Measurements from ENCODE around the gene PAPOLG. TPM values are rescaled to one million over a fixed set of nuclear protein-coding genes. Genes with fewer than 3 reads are reported as not detected.

Gene PAPOLG
- total RNA-seq, result 10.7 and 14.3 TPM in 2 replicates

GRCh38 chr2:60756097-60757087 lies at the start of gene PAPOLG:
Gene PAPOLG (plus strand): TSS chr2:60756268. CDS start chr2:60756479, 211 bp downstream.
- peak; percentile 41 for DNase-seq (ENCODE audit: extremely low read depth, low read depth, low spot score)

- peak; percentile 9 for DNase-seq (ENCODE audit: extremely low read depth, low read depth, low spot score)
Observed at GRCh38 chr2:60707750-60708371, 48.2 kb upstream of the PAPOLG start.

GRCh38 chr2:60708630-60709320 lies 47.3 kb upstream of the PAPOLG start:
- no peak for DNase-seq (ENCODE audit: extremely low read depth, low read depth, low spot score)

- DNase-seq (ENCODE audit: extremely low read depth, low read depth, low spot score), result peak; percentile 31
Observed at GRCh38 chr2:60710707-60711106, 45.4 kb upstream of the PAPOLG start.

GRCh38 chr2:60715561-60715960 lies 40.5 kb upstream of the PAPOLG start:
- DNase-seq (ENCODE audit: extremely low read depth, low read depth, low spot score), result no peak

- no peak for DNase-seq (ENCODE audit: extremely low read depth, low read depth, low spot score)
Observed at GRCh38 chr2:60717691-60718090, 38.4 kb upstream of the PAPOLG start.

- no peak for DNase-seq (ENCODE audit: extremely low read depth, low read depth, low spot score)
Observed at GRCh38 chr2:60719331-60719730, 36.7 kb upstream of the PAPOLG start.

GRCh38 chr2:60725466-60725865 lies 30.6 kb upstream of the PAPOLG start:
- no peak for DNase-seq (ENCODE audit: extremely low read depth, low read depth, low spot score)

GRCh38 chr2:60728855-60729254 lies 27.2 kb upstream of the PAPOLG start:
- no peak for DNase-seq (ENCODE audit: extremely low read depth, low read depth, low spot score)

- DNase-seq (ENCODE audit: extremely low read depth, low read depth, low spot score), result no peak
Observed at GRCh38 chr2:60735496-60736250, 20.4 kb upstream of the PAPOLG start.

- no peak for DNase-seq (ENCODE audit: extremely low read depth, low read depth, low spot score)
Observed at GRCh38 chr2:60738679-60739078, 17.4 kb upstream of the PAPOLG start.

GRCh38 chr2:60739156-60739555 lies 16.9 kb upstream of the PAPOLG start:
- DNase-seq (ENCODE audit: extremely low read depth, low read depth, low spot score), result no peak

GRCh38 chr2:60741576-60741975 lies 14.5 kb upstream of the PAPOLG start:
- DNase-seq (ENCODE audit: extremely low read depth, low read depth, low spot score), result no peak

- no peak for DNase-seq (ENCODE audit: extremely low read depth, low read depth, low spot score)
Observed at GRCh38 chr2:60742419-60742818, 13.6 kb upstream of the PAPOLG start.

GRCh38 chr2:60745330-60745729 lies 10.7 kb upstream of the PAPOLG start:
- DNase-seq (ENCODE audit: extremely low read depth, low read depth, low spot score), result no peak

GRCh38 chr2:60745761-60746160 lies 10.3 kb upstream of the PAPOLG start:
- DNase-seq (ENCODE audit: extremely low read depth, low read depth, low spot score), result no peak

GRCh38 chr2:60746318-60746717 lies 9.8 kb upstream of the PAPOLG start:
- no peak for DNase-seq (ENCODE audit: extremely low read depth, low read depth, low spot score)

- no peak for DNase-seq (ENCODE audit: extremely low read depth, low read depth, low spot score)
Observed at GRCh38 chr2:60759654-60760053, 3.6 kb downstream of the PAPOLG start.

- DNase-seq (ENCODE audit: extremely low read depth, low read depth, low spot score), result no peak
Observed at GRCh38 chr2:60764736-60765534, 8.9 kb downstream of the PAPOLG start.

- no peak for DNase-seq (ENCODE audit: extremely low read depth, low read depth, low spot score)
Observed at GRCh38 chr2:60766283-60766682, 10.2 kb downstream of the PAPOLG start.

Measured in glomerular endothelial cell (primary cell).